SHP77 (cell line): ENCODE results near the gene HSPA9.

Experiments used
- DNase-seq, 2 experiments: peaks; one replicate each; lab custom pipeline; 2025; lab: John Stamatoyannopoulos, UW

The HSPA9 gene

GRCh38 chr5:138560971-138561370 is 14.2 kb downstream of the HSPA9 start:
- DNase-seq = no peak

DNA sequence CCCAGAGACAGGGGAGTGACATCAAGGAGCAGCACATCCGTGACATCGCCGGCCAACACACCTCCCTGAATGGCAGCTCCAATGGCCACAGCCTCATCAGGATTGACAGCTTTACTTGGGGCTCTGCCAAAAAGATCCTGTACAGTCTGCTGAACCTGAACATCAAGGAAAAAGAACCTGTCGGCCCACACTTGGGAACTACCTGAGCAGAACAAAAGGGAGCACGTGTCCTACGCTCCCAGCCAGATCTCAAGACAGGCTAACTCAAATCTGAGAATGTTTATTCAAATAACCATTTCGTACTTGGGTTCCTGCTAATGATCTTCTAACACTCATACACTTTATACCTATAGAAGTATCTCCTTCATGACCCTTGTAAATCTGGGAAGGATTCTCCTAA is 15.3 kb downstream of the HSPA9 start:
- no peak for DNase-seq

- no peak for DNase-seq
These were observed 17.5 kb downstream of the HSPA9 start for GRCh38 chr5:138557677-138558076.

GRCh38 chr5:138554143-138554542 is 21.1 kb downstream of the HSPA9 start:
- no peak for DNase-seq

DNA sequence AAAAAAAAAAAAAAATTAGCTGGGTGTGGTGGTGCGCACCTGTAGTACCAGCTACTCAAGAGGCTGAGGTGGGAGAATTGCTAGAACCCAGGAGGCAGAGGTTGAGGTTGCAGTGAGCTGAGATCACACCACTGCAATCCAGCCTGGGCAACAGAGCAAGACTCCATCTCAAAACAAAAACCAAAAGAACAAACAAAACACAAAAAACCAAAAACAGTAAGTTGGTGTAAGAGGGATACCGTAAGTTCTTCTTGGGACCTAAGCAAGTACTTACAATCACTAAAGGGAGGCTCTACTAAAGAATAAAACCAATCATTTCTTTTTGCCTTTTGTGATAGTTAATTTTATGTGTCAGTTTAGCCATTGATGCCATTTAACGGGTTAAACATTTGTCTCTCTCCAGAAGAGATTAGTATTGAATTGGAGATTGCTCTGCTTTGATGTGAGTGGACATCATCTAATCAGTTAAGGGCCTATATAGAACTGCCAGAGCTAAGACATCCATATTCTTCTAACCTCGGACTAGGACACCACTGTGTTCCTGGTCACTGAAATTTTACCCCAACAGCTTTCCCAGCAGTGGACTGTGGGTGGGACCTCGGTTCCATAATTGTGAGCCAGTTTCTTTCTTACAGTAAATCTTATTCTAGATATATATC is 21.6 kb downstream of the HSPA9 start:
- DNase-seq = no peak

GRCh38 chr5:138552657-138553056 is 22.5 kb downstream of the HSPA9 start:
- no peak for DNase-seq

- DNase-seq = no peak
These were observed 25.8 kb downstream of the HSPA9 start for GRCh38 chr5:138549414-138549813.

DNA sequence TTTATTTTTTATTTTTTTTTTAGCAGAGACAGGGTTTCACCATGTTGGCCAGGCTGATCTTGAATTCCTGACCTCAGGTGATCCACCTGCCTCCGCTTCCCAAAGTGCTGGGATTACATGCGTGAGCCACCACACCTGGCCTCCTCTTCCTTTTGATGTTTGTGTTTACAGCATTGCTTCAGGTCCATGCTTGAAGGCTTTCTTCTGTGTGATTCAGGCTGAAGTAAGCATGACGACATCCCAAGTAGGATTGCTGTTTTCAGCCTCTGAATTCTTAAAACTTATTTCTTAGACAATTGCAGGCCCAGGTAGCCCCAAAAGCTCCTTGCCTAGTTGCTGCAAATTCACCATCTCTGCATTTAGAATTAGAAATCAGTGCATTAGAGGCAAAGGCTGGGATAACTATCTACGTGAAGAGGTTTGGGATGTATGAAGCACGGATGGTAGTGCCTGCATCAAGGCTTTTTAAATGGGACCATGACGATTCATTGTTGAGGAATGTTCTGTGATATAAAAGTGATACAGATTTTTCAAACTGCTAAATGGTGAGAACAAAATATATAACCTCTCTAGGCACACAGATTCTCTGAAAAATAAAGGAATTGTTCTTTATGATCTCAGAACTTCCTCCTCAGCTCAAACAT is 29.2 kb downstream of the HSPA9 start:
- DNase-seq = no peak

- DNase-seq = no peak
These were observed 30.7 kb downstream of the HSPA9 start for GRCh38 chr5:138544181-138545134.

DNA sequence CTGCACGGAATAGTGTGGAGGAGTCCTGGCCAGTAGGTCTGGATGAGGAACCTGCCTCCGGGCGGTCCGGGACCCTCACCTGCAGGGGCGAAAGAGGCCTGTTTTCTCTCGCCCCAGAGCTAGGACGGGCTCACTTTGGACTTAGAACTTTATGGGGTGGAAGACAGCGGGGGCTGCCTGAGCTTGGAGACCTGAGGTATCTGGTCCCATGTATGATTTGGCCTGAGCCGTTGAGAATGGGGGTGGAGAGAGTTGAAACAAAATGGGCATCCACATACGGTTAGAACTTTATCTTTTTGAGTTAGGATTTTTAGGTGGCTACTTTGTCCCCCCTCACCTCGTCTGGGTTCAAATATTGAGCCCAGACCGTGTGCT is 31.5 kb downstream of the HSPA9 start:
- no peak for DNase-seq

- DNase-seq = peak; percentile 100
These were observed 32.1 kb downstream of the HSPA9 start, which contains the start of gene ETF1 for GRCh38 chr5:138542956-138543729. ETF1 (minus strand) TSS chr5:138543236; CDS start chr5:138542918, 318 bp downstream.

DNA sequence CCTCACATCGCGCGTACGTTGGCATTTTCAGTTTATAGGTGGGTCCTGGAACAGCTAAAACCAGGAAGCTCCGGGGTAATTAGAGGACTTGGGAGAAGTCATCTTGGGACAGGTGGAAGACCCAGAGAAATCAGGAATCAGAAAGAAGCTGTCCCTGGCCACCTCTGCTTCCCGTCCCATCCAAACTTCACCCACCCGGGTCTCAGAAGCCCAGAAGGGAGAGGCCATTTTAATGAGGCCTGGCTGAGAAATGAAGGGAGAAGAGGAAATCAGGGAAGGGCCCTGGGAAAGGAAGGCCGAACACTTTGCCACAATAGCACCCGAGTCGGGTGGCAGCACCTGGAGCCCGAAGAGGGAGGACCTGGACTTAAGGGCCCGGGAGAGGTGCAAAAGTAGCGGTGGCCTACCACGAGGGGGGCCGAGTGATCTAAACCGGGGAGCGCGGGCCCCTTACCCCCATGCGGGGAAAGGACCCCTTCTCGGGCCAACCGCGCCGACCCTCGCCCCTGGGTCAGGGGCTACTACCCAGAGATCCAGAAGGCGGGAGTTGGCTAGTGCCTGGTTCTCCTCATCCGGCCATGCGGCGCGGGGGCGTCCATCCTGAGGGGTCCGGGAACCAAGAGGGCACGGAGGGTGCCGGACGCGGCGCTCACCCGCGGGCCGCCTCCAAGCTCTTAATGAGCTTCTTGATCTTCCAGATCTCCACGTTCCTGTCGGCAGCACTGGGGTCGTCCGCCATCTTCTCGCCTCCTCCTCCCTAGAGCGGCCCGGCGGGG is 32.8 kb downstream of the HSPA9 start:
- DNase-seq = no peak

GRCh38 chr5:138541511-138542179 is 33.6 kb downstream of the HSPA9 start:
- no peak for DNase-seq

GRCh38 chr5:138539791-138540190 is 35.4 kb downstream of the HSPA9 start:
- DNase-seq = no peak

DNA sequence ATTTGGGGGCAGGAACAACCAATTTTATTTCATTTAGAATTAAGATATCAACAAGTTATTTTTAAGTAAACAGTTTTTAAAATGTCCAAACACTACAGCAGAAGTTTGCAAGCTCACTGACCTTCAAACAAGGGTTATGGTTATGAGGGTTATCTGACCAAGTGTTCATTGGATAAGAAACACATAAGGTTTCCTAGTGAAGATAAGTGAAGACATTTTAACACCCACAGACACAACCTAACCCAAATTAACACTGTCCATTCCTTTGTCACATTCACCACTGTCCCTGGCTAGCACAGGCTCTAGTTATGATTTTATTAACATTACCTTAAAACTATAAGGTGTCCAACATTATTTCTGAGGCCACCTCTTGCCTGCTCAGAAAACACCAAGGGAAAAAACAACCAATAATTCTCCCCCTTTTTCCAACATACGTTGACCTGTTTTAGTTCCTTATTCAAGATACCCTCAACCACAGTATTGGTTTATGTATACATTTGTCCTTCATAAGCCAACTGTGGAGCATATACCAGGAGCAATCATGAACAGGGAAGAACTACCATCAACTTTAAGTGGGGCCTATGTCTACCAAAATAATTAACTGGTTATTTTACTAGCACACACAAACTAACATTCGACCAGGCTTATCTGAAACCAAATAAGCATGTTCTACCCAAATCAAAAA is 36.1 kb downstream of the HSPA9 start:
- DNase-seq = no peak

DNA sequence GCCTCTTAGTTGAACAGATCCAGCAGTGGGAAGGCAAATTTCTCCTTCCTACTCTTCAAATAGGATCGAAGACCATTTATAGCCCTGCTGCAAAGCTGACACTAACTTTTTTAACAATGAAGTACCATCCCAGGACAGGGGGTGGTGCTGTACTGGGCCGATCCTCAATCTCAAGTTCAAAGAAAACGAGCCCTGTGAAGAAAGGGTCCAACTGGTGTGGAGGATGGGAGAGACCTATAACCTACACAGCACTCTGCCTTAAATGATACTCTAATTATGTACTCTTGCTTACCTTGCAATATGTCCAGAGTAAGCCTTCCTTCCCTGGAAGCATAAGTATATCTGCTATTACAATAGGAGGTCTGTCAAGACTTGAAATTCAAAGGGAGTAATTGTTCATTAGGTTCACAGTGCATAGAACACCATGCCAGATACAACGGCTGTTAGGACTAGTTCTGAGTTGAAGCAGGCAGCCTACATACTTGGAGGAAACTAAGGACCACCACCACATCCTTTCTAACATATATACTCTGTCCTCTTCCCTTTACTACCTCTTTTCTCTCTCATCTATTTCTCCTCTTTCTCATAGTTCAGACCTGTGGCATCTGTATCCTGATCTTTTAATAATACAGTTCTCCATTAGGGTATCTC is 38.4 kb downstream of the HSPA9 start:
- DNase-seq = no peak

GRCh38 chr5:138536215-138536614 is 39.0 kb downstream of the HSPA9 start:
- no peak for DNase-seq

DNA sequence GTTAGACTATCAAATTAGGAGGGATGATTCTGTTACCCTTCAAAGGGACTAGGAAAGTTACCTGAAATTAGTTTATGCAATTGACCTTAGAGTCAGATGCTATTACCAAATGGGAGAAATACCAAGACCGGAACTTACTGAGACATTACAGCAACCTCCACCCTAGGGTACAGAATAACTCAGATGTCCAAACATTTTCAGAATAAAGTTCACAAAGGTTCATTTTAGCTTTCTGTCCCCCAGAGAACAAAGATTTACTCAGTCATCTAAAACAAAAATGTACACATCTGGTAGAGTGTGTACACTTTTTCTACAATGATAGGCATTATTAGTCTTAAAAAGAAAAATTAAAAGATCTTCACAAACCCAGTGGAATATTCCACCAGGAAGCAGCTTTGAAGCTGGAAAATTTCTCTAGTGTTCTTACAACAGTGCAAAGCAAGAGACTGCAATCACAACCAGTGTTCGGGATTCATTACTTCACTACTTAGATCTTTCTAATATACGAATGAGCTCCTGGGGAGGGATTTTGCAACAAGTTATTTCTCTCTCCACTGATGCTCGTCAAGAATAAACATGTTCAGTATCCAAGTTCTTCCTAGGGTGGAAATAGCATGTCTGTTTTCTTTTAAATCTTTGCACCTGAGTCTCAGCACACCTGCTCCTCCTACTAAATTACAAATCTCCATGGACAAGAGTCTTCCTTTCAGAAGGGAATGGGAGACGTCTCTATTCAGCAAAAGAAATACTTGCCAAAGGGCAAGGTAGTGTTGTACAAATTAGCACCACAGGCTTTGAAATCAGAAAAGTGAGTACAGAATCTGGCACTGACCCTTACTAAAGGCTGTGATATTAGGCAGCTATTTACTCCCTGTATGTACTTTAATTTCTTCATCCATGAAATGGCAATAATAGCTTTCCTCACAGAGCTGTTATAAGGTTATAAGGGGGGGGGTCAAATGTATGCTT is 40.9 kb downstream of the HSPA9 start:
- no peak for DNase-seq
